Gastrocnemius medialis (tissue), 4 donors: Measurements from ENCODE around the gene PRG3. TPM values are rescaled to one million over a fixed set of nuclear protein-coding genes. Genes with fewer than 3 reads are reported as not detected.

Source experiments
- ATAC-seq, 2 donors: fragments of 150-250 bp; one replicate each; pipeline ENCODE4 v1.9.1; 2016
- DNase-seq, 2 donors: peaks; one replicate each; pipeline ENCODE4 v3.0.0-alpha.2; 2019
- H3K27ac ChIP-seq, 4 donors: fragments of 200-600 bp; sonication (generic); 1 replicate in 1 of 4; 2 replicates in 3 of 4; pipeline ENCODE4 v1.5.1; 2016 to 2018; ENCODE audit warnings: mild to moderate bottlenecking in 2 of 4, moderate library complexity in 1 of 4
- H3K27me3 ChIP-seq, 3 donors: fragments of 200-600 bp; sonication (generic) in 2 of 3; 1 replicate in 1 of 3; 2 replicates in 2 of 3; pipeline versions ENCODE4 v1.5.1 to v1.6.0; 2016 to 2019; ENCODE audit warnings: mild to moderate bottlenecking in 1 of 3, moderate library complexity in 1 of 3
- H3K36me3 ChIP-seq, 2 donors: fragments of 200-600 bp; sonication (generic) in 1 of 2; one replicate each; pipeline ENCODE4 v1.5.1; 2017 to 2018
- H3K4me1 ChIP-seq, 2 donors: fragments of 200-600 bp; sonication (generic) in 1 of 2; one replicate each; pipeline ENCODE4 v1.5.1; 2016 to 2017; ENCODE audit warnings: mild to moderate bottlenecking in 2 of 2
- H3K4me3 ChIP-seq, 4 donors: fragments of 200-600 bp; sonication (generic) in 3 of 4; 1 replicate in 1 of 4; 2 replicates in 3 of 4; pipeline ENCODE4 v1.5.1; 2016 to 2019; ENCODE audit warnings: mild to moderate bottlenecking in 2 of 4
- H3K9me3 ChIP-seq, 3 donors: fragments of 200-600 bp; sonication (generic) in 2 of 3; 1 replicate in 1 of 3; 2 replicates in 2 of 3; pipeline ENCODE4 v1.5.1; 2016 to 2019
- CTCF ChIP-seq, 5 experiments: fragments of 450-650 bp in 3 of 5; fragments of 200-600 bp in 2 of 5; sonication (generic) in 2 of 5; IDR thresholded peaks in 4 of 5; conservative IDR thresholded peaks in 1 of 5; 1 replicate in 4 of 5; 2 replicates in 1 of 5; pipeline ENCODE4 v1.5.1; 2016 to 2019; ENCODE audit warnings: antibody characterized with exemption in 5 of 5, mild to moderate bottlenecking in 3 of 5, moderate library complexity in 3 of 5
- POLR2A ChIP-seq, 2 donors: fragments of 450-650 bp; IDR thresholded peaks; one replicate each; pipeline ENCODE4 v1.6.1; 2017; ENCODE audit warnings: antibody characterized with exemption in 2 of 2, mild to moderate bottlenecking in 2 of 2, moderate library complexity in 2 of 2
- in situ Hi-C, 4 donors: fragments of 200-750 bp; cut with MboI; loops; one replicate each; pipeline versions ENCODE4 v1.15.0 to v1.8.0; 2017; ENCODE audit warnings: low sequenced_read_pairs in 4 of 4
- intact Hi-C: fragments of 100-400 bp; cut with DNase I; formaldehyde crosslinking; loops from one replicate; pipeline ENCODE4 v1.15.1; 2023; ENCODE audit warnings: low total_unique reads
- total RNA-seq, 4 donors: library from RNA; depleted of rRNA; stranded (reverse); fragments of >200 nt; gene quantifications; one replicate each; pipeline versions ENCODE4 v1.1.0 to v1.2.3, GENCODE V29; 2016

PRG3 gene
- total RNA-seq, 4 donors from 2014 or later: not detected

GRCh38 chr11:57407941-57408475 is 27.1 kb upstream of the PRG3 start:
- in situ Hi-C loops (no loop called here), intact Hi-C loops (no loop called here)
- H3K27me3 ChIP-seq: no peaks in the 10 kb centered on the region
- TF ChIP-seq CTCF (IDR thresholded peaks at IDR 0.05 in 4 of 5, conservative IDR thresholded peaks at IDR 0.05 in 1 of 5) (no peak), POLR2A (IDR thresholded peaks at IDR 0.05) (no peak)
- H3K4me3 ChIP-seq: no peak overlapping the region
- H3K9me3 ChIP-seq: no peaks in the 10 kb centered on the region
- peaks cover 9 to 24% of the 10 kb centered on the region in 2 donors for H3K4me1 ChIP-seq
- peak overlapping the region in 3 of 4 donors; percentile 47 to 59 (median 57) for H3K27ac ChIP-seq
- peaks cover 0 to 11% of the 10 kb centered on the region in 2 donors for H3K36me3 ChIP-seq
- ATAC-seq: no peak
- DNase-seq: no peak

- ATAC-seq (peak; percentile 38 to 44), DNase-seq (no peak)
- Histone ChIP-seq H3K27ac (peak overlapping the region; percentile 46 to 59 (median 52)), H3K36me3 (peaks cover 0 to 11% of the 10 kb centered on the region in 2 donors), H3K9me3 (no peaks in the 10 kb centered on the region), H3K27me3 (no peaks in the 10 kb centered on the region), H3K4me1 (peaks cover 9 to 22% of the 10 kb centered on the region in 2 donors), H3K4me3 (no peak overlapping the region)
- intact Hi-C loops: no loop called here
- in situ Hi-C loops: no loop called here
- TF ChIP-seq CTCF (IDR thresholded peaks at IDR 0.05 in 4 of 5, conservative IDR thresholded peaks at IDR 0.05 in 1 of 5): no peak
- no peak for TF ChIP-seq POLR2A (IDR thresholded peaks at IDR 0.05)
Measured at GRCh38 chr11:57407010-57407920, 26.3 kb upstream of the PRG3 start.

- intact Hi-C loops: no loop called here
- peak overlapping the region; percentile 46 to 59 (median 52) for H3K27ac ChIP-seq
- no peak for DNase-seq
Measured at GRCh38 chr11:57406337-57406904, 25.5 kb upstream of the PRG3 start.

More at GRCh38 chr11:57406337-57406904, 25.5 kb upstream of the PRG3 start:
- TF ChIP-seq CTCF (IDR thresholded peaks at IDR 0.05 in 4 of 5, conservative IDR thresholded peaks at IDR 0.05 in 1 of 5): no peak
- TF ChIP-seq POLR2A (IDR thresholded peaks at IDR 0.05): no peak
- H3K27me3 ChIP-seq: peaks cover 0 to 2% (median 0%) of the 10 kb centered on the region in 3 donors
- H3K36me3 ChIP-seq: peaks cover 0 to 11% of the 10 kb centered on the region in 2 donors
- in situ Hi-C loops: no loop called here
- H3K9me3 ChIP-seq: no peaks in the 10 kb centered on the region
- peaks cover 9 to 22% of the 10 kb centered on the region in 2 donors for H3K4me1 ChIP-seq
- no peak overlapping the region for H3K4me3 ChIP-seq
- ATAC-seq: peak; percentile 44
